DMS53 (cell line): ENCODE results near the gene ANTXR1.

Experiments
- DNase-seq: peaks from one replicate; lab custom pipeline; 2025; lab: John Stamatoyannopoulos, UW

Gene ANTXR1

DNA sequence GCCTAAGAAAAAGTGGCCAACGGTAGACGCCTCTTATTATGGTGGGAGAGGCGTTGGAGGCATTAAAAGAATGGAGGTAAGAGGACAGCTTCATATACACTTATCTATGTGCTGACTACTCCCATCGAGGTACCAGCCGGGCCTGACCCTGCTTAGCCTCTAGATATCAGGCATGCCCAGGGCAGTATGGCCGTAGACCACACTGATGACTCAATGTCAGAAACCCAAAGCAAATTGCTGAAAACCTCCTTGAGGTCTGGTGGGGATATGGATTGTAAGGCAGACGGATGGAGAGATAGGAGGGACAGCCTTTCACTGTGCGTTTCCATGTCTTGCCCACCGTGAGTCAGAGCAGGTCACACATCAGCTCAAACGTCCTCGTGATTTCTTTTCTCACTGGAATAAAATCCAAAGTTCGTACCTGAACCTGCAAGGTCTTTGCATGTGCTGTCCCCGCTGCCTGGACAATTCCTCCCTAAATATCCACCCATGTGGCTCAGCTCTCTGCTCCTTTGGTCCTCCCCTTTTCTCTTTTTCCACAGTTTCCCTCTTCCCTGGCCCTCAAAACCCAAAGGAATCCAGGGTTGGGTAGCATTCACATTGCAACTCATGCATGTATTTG is 168.9 kb downstream of the ANTXR1 start:
- DNase-seq = no peak

DNA sequence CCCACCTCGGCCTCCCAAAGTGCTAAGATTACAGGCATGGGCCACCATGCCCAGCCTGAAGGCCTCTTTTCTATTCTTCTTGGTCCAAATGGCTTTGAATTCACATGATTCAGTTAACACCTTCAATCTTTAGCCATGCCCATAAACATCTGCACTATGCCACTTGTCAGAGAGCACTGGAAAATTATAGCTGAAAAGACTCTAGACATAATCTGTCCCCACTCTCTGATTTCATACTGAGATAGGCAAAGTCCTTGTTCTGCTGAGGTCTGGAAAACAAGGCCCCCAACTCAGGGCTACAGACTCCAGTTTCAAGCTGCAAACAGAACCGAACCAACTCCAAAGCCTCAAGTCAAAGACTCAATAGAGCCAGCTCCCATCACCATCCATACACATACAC is 170.7 kb downstream of the ANTXR1 start:
- no peak for DNase-seq

DNA sequence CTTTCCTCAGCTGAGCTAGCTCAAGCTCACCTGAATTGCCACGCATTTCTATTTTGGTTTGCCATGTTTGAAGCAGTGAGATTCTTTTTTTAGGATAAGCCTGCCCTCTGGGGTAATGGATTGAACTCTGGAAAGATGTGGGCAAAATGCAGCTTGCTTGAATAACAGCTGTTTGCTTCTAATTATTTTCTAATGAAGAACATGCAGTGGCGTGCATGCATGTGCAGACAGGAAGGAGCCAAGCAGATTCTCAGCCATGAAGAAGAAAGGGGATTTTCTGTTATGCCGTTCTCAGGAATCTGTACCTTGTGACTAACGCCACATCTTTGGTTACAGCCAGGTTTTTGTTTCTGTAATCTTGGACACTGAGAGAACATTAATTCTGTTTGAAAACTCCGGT is 171.2 kb downstream of the ANTXR1 start:
- no peak for DNase-seq

DNA sequence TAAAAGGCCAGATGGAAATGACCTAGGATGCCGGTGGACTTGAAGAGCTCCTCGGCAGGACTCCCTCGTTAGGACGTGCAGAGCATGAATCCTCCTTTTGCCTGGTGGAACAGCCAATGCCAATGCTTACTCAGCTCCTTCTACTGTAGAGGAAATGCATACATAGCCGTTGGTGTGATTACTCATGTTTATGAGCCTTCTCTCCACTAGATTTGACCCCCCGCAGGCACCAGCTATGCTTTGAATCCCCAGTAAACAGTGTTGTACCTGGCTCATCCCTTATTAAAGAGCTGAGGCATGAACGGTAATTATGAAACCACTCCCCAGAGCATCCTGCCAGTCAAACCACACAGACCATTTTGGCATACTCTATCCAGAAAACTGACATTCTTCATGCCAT is 172.8 kb downstream of the ANTXR1 start:
- no peak for DNase-seq

DNA sequence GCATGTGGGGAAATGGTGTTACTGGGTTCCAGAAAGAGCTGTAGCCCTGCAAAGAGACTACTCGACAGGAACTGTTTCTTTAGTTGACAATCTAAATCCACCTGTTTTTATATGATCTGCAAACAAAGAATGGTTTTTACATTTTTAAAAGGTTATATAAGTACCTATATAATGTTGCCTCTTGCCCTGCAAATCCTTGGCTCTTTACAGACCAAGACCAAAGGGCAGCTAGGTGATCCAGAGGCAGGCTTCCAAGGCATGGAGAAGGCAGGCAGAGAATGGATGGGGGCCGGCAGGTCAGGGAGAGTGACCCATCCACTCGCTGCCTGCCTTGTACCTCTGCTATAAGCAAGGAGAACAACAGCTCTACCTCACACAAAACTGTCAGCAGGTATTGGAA is 173.6 kb downstream of the ANTXR1 start:
- no peak for DNase-seq

DNA sequence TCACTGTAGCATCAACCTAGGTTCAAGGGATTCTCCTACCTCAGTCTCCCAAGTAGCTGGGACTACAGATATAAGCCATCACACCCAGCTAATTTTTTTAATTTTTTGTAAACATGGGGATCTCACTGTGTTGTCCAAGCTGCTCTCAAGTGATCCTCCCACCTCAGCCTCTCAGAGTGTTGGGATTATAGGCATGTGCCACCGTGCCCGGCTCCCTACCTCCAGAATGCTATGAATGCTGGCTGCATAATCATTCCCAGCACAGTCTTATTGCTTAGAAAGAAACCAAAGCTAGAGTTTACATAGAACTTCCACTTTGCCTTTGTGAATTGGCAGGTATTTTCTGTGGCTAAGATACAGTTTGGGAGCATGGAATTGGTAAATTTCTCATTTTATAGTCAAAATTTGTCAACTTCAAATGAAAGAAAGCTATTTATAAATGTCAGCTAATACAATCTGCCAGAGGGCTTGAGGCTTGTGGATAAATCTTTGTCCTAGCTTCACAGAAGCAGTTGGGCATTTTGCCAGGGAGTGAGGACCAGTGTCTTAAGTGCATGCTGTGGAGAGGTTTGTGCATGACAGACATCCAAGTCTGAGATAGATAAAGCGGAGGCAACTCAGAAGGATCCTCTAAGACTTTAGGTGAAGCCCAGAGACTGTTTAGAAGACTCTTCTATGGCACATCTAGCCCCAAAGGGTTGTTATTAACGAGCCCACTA is 175.4 kb downstream of the ANTXR1 start:
- DNase-seq = no peak

DNA sequence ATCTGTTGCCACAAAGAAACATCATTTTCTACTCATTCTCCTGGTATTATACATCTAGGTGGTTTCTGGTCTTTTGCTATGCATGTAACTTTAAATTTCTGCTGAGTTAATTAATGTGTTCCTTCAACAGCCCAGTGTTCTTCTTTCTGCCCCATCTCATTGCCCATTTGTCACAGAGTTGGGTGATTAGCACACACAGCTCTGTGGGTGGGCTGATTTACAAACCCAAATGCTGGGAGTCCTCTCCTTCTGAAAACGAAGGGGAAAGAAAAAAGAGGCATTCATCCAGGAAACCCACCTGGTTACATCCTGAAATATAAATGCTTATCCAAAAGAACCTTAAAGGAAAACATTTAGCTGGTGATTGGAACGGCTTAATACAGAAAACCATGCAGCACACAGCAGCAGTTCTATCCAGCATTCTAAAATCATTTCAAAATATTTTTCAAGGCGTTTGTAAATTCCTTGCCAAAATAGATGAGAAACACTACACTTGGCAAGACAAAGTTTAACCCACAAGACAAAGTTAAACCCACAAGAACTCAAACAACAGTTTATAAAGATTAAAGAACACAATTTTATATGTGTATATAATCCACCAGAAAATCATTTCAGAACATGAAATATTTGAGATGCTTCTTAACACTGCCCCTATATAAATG is 177.9 kb downstream of the ANTXR1 start:
- DNase-seq = no peak

DNA sequence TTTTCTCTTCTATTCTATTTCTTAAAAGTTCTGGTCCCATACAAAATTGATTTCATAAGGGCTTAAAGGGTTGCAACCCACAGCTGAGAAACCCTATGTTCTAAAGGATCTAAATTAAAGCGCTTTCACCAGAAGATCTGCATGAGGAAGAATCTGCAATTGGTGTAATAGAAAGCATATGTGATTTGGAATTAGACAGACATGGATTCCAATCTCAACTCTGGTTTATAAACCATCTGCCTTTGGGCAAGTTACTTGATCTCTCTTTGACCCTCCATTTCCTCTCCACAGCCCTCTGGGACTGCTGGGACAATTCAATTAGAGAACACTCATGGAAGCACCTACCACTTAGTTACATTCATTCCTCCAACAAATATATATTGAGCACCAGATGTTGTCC is 178.7 kb downstream of the ANTXR1 start:
- DNase-seq = no peak

DNA sequence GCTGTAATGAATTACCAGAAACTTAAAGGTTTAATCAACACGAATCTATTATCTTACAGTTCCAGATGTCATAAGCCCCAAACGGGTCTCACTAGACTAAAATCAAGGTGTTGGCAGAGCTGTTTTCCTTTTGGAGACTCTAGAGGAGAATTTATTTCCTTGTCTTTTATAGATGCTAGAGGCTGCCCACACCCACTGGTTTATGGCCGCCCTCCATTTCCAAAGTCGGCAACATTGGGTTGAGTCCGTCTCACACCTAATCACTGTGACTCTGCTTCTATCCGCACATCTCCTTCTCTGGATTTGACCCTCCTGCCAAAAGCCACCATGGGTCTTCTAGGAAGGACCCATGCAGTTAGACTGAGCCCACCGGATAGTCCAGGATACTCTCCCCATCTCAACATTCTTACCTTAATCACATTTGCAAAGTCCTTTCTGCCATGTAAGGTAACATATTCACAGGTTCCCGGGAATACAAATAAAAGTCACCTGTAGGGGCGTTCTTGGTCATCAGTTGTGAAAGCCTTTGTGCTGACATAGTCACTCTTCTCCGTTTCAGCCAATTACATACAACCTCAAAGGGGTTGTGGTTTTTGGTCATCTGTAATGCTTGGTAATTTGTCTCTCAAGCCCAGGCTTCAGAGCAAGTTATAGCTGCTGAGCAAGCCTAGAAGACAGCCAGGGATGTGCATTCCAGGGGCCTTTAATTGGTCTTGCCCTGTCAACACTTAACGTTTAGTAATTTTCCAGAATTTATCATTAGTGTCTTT is 179.4 kb downstream of the ANTXR1 start:
- DNase-seq = no peak

DNA sequence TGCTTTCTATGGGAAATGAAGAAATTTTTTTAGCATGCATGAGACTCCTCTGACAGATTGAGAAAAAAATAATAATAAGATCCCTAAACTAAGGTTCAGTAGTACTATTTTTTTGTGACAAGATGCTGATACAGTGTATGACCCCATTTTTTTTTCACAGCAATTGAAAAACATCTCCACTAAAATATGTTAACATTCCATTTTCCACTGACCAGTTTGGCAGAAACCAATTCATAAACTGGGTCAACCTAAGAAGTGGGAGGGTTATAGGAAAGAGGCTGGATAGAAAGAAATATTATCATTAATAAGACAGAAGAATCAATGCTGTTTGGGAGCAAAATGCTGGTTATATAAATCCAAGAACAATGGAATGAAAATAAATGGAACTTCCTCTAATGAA is 182.7 kb downstream of the ANTXR1 start:
- DNase-seq = no peak

DNA sequence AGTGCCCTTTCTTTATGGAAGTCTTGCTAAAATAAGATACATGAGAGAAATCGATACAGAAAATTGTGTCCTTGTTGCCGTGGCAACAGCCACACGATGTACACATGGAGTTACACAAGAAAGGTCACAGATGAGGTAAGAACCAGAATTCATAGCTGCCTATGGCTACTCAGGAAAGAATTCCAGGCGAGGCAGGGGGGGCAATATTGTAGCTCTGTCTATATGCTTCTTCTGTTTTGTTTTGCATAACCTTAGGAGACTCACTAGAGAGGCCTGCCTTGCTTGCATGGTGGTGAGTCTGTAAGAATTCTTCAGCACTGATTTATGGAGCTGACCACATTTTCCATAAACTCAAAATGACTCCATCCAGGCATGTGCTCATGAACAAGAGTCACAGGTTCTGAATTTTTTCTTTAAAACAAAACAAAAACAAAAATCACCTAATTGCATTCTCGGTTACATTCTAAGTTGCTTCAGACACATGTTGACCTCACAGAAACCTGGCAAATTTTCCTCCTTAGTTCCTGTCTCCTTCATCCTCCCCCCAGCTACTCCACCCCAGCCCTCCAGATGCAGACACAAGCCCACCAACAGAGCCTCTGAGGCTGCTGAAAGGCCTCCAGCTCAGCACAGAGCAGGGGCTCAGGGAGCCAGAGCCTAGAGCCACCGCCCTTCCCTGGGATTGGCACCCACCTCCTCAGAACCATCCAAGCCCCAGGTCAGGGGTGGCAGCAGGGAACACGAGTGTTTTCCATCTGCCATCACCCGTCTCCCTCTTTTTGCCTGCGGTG is 183.5 kb downstream of the ANTXR1 start:
- peak; percentile 47 for DNase-seq

DNA sequence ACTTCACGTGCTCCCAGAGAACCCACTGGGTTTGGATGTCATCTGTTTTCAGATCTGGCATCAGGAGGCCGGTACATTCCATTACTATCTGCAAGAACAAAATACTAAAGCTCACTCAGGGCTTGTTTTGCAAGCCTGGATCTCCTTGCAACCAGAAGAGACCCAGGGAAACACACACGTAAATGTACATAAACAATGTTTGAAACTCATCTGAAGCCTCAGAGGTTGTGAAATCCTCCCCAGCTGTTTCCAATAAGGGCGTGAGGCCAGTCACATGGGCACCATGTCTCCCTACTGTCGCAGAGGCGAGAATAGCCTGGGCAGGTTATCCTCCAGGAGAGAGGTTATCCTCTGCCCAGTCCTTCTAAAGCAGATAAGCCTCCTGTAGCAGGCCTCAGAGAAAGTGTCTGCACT is 187.1 kb downstream of the ANTXR1 start:
- DNase-seq = no peak

DNA sequence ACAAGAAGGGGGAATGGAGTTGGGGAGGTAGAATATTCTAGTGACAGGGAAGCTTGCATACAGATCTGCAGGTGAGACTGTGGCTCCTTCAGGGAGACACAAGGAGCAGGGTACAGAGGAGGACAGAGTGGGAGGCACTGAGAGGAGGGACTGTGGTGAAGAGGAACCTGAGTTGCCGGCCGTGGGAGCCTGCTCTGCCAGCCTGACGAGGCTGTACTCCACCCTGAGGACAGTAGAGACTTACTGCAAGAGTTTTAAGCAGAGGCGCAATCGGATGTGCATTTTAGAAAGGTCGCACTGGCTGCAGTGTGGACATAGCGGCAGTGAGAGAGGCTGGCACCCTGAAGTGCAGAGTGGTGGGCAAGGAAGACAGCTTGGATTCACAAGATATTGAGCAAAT is 188.3 kb downstream of the ANTXR1 start:
- DNase-seq = no peak

DNA sequence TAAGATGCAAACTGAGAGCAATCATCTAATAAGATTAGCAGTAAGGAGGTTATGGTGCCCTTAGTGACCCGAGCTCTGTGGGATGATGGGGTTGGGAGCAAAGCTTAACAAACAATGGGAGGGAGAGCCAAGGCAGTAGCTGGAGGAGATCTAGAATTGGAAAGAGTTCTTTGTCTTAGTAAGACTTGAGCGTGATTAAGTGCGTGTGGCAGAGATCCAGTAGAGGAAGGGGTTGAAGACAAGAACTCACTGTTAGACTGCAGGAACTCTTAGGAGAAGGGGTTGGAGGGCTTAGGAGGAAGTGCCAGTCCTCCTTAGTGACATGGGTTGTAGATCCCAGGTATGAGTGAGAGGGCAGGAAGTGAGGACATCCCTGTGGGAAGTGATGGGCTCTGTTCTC is 189.3 kb downstream of the ANTXR1 start:
- peak; percentile 7 for DNase-seq

DNA sequence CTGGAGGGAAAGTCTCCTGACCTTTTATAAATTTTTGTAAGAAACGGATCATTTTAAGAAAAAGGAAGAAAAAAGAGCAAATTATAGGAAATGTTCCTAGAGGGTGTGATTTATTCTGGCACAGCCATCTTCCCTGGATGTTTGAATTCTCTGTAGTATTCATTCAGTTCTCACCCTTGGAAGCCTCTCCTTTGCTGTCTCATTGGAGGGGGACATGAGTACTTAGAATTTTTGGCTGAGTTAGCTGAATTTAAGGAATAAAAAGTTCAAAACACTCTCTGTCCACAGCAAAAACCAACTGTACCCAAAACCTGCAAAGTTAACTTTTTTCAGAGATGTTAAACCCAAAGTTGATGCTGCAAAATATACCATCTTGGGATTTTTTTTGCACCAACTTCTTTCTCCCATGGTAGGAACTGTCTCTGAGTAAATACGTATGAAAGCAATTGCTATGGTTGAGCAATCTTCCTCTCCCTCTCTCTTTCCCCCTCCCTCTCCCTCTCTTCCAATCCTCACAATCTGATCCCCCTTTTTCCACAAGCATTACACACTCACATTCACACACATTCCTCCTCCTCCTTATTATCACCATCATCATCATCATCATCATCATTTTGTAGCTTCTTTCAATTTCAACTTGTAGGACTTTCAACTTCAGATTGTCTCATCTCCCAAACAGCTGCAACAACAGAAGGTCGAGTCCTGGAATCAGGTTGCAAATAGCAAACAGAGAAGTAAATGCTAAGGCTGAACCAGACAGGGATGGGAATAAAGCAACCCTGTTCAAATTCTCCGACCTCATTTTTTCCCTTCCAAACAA is 190.4 kb downstream of the ANTXR1 start:
- DNase-seq = peak; percentile 42

DNA sequence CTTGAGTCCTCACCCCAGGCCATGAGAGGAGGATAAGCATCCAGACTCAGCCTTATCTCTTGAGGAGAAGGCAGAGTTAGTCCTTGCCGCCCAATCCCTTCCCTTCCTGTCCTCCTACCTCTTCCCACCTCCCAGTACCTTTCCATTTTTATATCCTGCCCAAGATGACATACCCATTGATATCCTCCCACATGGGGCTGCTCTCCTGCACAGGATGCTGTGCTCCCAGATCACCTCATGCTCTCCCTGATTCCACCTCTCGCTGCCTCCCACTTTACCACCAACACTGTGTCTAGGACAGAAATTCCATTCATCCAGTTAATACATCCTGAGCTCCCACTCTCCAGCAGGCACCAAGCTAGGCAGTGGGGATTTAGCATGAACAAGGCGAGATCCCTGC is 191.7 kb downstream of the ANTXR1 start:
- DNase-seq = no peak

DNA sequence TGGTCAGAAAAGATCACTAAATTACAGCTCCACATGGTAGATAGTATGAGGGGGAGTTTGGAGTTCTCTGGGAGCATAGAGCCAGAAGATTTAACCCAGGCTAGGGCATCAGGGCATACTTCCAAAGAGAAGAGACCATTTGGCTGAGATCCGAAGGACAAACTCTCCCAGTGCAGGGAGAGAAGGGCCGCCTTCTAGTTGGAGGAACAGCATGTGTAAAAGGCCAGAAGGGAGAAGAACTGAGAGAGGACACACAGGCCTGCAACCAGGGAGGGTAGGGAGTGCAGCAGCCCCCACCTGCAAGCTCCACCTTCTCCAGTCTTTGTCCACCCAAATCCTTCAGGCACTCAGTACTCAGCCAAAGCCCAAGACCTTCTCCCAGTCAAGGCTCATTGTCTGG is 192.1 kb downstream of the ANTXR1 start:
- no peak for DNase-seq

DNA sequence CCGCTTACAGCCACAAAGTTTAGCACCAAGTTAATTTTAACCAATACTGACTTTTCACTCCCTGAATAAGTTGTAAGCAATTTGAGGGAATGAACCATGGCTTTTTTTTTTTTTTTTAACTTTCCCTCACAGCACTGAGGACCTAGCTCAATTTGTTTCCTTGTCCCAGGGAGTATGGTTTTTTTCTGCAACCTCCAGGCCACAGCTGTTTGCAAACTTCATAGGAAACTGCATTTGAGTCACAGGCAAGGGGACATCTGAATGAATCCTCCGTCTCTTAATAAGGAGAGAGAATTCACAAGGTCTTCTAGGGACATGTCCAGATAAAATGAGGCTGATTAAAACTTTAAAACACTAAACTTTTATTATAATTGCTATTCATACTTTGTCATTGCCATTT is 192.5 kb downstream of the ANTXR1 start:
- no peak for DNase-seq

DNA sequence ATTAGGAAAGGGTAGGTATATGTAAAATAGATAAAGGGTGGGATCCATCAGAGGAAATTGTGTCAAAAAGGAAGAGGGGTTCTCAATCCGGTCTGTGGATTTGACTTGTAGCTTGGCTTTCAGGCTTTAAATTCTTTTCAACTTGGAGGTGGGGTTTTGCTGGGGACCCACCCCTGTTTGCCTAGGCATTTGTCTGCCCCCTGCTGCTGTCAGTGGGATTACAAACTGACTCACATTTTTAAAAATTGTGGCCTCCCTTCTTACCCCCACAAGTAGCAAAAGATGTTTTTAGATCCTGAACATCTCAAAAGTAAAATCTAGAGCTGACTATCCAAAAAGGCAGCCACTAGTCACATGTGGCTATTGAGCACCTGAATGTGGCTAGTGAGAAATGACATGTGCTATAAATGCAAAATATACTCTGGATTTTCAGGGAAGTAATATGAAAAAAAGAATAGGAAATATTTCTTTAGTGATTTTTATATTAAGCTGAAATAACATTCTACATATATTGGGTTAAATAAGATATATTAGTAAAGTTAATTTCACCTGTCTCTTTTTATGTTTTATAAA is 195.1 kb downstream of the ANTXR1 start:
- no peak for DNase-seq

DNA sequence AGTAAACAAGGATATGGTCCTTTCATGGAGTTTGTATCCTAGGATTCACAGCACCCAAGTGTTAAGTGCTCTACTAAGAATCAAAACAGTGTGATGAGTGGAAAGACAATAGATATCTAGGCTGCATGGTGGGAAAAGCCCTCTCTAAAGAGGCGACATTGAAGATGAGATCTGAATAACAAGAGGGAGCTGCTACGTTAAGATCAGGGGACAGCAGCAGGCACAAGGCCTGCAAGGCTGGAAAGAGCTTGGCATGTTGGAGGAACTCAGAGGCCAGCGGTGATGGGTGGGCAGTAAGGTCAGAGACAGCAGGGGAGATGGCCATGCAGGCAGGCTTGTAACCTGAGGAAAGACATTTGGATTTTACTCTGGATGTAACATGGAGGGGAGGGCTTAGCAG is 196.5 kb downstream of the ANTXR1 start:
- no peak for DNase-seq

DNA sequence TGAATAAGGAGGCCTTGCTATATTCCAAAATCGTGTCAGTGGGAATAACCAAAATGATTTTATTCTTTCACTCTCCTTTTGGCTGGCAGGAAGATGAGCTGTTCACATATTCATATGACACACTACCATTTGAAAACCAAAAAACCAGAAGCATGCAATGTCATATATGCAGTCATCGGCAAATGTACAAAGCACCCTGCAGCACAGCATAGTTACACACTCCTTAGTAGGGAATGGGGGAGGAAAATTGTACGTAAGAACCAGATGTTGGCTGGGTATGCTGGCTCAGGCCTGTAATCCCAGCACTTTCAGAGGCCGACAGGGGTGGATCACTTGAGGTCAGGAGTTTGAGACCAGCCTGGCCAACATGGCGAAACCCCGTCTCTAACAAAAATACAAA is 197.4 kb downstream of the ANTXR1 start:
- no peak for DNase-seq
